ENCODE data around the gene ZSCAN12.

Gene ZSCAN12

DNA sequence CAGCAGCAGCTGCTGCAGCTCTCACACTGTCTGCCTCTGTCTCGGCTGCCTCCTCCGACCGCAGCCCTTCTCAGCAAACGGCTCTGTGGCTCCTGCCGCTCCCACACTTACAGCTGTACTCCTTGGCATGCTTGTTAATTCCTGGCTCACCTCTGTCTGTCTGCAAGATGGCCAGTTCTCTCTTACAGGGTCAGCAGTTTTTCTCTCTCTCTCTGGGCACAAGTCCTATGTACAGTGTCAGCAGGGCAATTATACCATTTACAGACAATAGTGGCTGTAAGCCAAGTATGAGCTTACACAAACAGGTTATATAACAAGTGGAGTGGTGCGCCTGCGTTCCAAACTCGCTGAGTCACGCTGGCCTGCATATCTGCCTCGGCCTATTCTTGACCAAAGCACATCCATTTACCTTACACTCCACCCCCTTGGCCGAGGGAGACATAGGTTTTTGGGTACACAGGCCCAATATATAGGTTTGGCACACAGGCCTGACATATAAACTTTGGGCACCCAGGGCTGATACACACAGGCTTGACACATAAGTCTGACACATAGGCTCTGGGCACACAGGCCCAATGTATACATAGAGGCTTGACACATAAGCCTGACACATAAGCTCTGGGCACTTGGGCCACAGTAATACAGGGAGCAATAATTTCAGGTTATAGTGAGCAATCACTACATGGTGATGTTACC is 45.4 kb downstream of the ZSCAN12 start:
- DNase-seq (ENCODE audit: low spot score) = peak; percentile 20

DNA sequence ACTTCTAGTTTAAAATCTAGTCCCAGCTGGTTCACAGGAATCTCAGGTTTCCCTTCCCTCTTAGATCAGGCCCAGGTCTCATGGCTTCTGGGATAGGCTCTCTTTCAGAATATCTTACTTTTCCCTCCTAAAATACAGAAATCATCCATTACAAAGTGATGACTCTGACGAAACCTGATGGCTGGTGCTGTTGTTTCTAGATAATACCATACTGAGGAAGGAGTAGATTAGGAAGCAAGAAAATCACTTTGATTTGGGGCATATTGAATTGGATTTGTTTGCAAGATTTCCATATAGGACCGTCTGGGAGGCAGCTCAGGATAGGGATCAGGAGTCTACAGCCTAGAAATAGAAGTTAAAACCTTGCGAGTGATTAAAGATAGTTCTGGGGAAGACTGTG is 46.2 kb downstream of the ZSCAN12 start:
- no peak for DNase-seq (ENCODE audit: low spot score)

DNA sequence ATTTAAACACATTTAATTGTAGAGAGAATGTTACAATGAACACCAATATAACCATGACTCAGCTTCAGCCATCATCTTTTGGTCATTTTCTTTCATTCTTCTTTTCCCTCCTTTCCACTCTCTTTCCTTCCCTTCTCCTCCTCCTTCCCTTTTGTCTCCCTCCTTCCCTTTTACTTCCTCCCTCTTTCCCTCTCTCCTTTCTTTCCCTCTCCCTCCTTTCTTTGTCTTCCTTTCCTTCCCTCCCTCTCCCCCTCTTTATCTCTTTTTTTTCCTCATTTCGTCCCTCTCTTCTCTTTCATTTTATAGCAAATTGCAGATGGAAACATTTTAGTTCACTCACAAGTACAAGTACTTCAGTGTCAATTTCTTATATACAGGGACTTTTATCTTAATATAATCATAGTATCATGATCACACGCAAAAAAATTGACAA is 48.0 kb downstream of the ZSCAN12 start:
- no peak for DNase-seq (ENCODE audit: low spot score)

DNA sequence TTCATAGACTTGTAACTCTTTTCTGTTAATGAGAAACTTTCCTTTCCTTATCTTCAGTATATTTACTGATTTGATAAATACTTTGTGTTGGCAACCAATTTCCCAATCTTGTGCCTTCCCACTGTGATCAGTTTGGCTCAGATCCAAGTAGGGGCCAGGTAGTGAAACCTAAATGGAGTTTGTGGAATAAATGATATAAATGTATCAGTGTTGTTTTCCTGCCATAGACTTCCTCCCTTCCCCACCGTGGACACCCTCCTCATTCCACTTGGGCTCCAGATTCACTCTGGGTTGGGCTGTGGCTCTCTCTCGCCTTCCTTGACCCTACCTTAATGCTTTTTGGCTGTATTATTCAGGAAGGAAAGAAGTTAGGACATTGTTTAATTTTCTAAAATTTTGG is 48.5 kb downstream of the ZSCAN12 start:
- DNase-seq (ENCODE audit: low spot score) = no peak

DNA sequence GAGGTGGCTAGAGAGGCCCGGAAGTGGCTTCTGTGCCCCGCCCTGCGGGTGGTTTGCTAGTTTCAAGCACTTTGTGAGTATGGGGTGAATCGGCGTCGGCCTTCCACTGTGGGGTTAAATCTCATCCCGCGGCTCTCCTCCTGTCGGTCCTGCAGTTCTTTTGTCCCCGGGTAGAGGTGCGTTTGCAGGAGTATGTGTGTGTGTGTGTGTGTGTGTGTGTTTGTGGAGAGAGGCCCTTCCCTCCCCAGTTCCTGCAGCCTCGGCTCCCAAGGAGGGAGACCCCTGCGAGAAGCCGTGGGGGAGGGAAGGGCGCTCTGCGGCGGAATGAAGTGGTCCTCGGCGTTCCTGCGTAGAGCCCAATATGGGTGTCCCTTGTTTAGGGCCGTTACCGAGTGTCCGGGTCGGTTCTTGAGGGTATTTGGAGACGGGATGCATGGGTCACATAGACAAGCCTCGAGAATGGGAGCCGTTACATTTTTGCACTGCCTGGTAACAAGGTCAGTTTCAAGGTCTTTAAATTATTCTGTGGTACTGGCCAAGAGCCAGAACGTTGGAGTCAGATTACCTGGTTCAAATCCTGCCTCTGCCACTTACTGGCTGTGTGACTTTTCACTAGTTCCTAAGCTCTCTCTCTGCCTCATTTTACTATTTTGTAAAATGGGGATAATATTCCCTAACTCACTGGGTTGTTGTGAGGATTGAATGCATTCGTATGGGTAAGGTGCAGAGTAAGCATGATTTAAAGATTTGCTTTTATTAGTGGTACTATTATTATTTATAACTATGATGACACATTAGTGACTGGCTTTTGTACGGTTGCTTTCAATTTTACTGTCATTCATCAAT is 49.4 kb downstream of the ZSCAN12 start, which contains the start of gene ZKSCAN3:
Gene ZKSCAN3 (plus strand): TSS at position 56 of the 846 bp plus-strand sequence. CDS start 9,640 bp downstream, outside the sequence.
- peak; percentile 91 for DNase-seq (ENCODE audit: low spot score)

DNA sequence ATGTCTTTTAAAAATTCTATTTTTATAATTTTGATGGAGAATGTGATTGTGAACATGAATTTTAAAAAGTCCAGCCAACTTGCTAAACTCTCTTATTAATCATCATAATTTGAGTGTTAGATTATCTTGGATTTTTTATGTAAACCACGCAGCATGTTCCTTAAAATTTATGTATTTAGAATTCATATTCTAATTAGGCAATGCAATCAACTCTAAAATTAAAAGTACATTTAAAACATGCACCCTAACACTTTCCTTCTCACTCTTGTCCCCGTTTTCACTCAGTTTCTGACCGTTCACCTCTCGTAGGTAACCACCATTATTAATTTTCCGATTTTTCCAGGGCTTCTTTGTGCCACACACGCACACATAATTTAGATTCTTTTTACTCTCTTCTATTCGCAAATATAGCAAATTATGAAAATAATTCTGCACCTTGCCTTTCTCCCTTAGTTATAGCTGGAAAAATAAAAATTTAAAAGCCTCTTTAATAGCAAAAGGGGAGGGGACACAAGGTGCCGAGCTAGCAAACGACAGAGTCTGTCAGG is 50.1 kb downstream of the ZSCAN12 start:
- DNase-seq (ENCODE audit: low spot score) = no peak

DNA sequence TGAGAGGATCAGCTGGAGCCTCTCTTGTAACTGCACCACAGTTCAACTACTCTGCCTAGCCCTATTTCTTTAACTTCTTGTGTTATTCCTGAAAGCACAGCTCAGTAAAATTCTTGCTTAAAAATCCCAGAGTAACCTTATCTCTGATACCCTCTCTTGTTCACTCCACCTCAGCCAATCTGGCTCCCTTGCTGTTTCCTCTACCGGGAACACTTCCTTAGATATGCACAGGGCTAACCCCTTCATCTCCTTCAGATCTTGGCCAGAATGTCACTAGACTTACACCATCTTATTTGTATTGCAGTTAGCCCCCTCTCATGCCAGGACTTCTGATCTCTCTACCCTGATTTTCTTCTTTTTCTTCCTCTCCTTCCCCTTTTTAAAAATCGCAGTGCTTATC is 52.4 kb downstream of the ZSCAN12 start:
- DNase-seq (ENCODE audit: low spot score) = no peak

DNA sequence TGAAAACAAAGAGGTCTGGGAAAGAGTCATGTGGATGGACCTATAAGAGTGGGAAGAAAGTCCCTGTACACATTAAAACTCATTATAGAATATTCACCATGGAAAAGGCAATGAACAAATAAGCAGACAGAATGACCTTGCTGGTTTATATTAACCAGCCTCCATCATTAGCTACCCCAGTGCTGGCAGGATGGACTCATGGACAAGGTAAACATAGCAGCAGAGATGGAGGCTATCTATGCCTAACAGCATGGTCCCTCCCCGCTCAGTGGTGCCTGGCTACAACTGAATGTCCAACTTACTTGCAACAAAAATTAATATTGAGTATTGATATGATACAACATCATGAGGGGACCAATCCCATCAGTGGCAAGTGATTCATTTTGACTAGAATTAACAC is 54.3 kb downstream of the ZSCAN12 start:
- no peak for DNase-seq (ENCODE audit: low spot score)

DNA sequence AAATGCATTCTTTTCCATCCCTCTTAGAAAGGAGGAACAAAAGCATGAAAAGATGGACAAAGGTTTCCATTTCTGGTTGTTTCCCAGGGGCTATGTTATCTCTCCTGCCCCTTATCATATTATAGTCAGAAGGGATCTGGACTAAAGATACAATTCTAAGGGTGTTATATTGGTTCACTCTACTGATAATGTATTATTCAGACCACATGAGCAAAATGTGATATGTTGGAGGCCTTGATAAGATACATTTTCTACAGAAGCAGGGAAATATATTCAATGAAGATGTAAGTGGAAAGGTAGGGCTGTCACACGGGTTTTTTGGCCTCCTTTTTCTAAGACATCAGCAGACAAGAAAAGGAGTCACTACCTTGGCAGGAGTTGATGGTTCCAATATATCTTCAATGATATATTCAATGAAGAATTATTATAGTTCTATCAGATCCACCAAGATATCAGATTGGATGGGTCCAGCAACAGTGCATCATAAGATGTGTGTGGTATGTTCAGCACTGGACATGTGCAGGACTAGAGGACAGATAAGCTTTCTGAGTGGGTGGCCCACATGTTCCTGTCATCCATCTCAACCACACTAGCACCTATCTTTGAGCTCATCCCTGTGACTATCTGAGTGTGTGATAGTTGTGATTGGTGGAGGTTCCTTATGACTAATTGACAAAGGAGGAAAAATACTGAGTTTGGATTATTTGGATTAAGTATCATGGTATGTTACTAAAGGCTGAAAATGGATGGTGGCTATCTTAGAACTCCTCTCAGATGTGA is 55.5 kb downstream of the ZSCAN12 start:
- no peak for DNase-seq (ENCODE audit: low spot score)

DNA sequence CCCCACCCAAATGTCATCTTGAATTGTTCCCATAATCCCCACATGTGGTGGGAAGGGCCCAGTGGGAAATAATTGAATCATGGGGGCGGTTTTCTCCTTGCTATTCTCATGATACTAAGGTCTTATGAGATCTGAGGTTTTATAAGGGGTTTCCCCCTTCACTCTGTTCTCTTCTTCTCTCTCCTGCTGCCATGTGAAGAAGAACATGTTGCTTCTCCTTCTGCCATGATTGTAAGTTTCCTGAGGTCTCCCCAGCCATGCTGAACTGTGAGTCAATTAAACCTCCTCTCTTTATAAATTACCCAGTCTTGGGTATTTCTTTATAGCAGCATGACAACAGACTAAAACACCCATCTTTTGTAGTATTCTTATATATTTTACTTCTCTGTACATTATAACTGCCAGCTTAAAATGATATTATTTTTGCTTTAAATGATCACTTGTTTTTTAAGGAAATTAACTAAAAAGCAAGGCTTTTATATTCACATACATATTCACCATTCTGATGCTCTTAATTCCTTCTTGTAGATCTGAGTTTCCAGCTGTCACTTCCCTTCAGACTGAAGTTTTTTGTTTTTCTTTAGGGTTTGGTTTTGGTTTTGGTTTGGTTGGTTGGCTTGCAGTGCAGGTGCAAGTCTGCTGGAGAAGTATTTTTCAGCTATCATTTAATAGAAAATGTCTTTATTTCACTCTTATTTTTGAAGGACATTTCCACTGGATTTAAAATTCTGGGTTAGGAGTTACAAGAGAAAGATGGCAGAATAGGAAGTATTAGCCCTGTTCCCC is 59.0 kb downstream of the ZSCAN12 start:
- DNase-seq (ENCODE audit: low spot score) = no peak

DNA sequence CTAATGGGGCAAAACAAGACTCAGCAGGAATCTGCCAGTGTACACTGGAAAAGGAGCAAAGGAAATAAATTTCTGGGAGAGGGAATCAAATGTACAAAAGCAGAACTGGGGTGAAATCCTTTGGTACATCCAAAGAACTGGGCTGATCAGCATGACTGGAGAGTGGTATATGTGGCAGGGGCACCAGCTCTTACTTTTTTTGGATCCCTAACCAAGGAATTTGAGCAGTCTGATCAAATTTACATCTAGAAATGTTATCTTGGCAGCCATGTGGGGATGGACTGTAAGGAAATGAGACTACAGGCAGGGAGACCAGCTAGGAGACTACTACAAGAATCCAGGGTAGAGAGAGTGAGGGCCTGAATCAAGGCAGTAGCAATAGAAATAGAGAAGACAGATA is 62.4 kb downstream of the ZSCAN12 start:
- DNase-seq (ENCODE audit: low spot score) = no peak

DNA sequence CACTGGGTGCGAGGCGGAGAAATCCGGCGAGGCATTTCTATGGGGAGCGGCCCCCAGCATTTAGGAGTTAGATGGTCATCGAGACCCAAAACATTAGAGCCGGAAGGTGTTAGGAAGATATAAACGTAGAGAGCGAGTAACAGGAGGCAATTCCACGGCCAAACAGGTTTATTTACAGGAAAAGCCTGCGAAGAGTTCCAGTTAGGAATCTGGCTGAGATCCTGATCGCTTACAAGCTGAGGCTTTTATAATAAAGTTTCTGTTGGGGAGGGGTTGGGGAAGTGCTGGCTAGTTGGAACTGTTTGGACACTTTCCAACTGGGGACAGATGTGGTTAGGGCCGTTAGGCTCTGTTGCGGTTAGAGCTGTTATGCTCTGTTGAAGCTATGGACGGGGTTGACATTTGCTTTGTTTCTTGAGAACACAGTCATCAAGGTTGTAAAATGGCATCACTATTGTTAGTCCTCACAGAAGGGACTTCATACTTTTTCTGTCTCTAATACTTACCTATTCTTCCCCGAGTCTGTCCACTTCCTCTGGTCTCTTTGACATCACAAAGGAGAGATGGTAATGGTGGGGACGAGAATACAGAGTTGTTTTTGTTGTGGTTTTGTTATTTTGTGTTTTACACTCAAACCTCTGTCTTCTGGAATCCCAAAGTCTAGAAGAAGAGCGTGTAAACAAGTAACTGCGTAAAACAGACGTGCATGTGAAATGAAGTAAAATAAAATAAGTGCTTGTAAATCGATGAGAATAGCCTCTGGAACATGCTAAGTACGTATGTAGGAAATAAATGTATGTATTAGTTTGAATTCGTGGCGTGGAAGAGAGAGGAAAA is 63.0 kb downstream of the ZSCAN12 start:
- peak; percentile 61 for DNase-seq (ENCODE audit: low spot score)

DNA sequence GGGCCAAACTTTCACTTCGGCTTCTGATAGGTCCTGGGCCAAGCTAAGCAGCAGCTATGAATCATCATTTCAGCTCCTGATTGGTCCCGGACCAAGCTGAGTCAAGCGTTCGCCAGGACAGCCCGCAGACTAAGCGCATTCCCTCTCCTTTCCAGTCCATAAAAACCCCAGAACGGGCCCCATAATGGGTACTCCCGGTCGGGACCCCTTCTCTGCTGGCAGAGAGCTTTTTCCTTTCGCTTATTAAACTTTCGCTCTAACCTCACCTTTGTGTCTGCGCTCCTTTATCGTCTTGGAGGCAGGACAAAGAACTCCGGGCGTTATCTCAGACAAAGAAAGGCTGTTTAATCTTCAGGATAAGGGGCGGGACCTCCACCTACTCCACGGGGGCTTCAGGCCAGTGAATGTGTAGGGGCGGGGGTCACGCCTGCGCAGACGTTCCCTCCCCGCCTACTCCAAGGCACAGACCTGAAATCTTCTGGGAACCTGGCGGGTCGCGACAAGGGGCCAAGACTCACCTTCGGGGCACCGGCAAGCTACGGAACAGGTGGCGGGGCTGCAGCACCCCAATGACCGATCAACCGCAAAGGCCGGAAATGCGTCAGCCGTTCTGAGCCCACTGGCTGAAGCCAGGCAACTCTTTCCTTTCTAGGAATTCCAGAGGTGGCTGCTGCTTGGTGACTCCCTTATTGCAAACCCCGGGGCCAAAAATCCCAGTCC is 63.8 kb downstream of the ZSCAN12 start, which contains the start of gene ZSCAN31:
Gene ZSCAN31 (minus strand): TSS at position 585 of the 720 bp plus-strand sequence. CDS start 6,465 bp downstream, outside the sequence.
- DNase-seq (ENCODE audit: low spot score) = peak; percentile 68

DNA sequence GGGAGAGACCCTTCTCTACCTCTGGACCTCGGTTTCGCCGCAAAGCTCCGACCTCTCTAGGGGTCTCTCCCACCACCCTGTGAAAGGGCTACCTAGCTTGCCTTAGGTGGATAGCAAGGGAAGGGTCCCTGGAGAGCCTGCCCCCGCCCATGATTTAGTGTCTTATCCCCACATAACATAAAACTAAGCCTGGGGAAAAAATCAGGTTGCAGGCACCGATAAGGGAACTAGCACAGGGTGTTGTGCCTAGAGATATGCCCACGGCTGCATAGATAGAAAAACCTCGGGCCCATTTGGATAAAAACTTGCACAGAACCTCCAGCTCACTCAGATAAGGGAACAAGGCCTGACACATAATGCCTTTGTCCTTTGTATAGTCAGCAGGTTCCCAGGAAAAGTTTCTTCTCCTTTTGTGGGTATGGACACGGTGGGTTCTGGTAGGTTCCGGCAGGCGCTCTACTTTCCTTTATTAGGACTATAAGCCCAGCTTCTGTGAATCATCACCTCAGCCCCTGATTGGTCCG is 64.4 kb downstream of the ZSCAN12 start:
- no peak for DNase-seq (ENCODE audit: low spot score)

DNA sequence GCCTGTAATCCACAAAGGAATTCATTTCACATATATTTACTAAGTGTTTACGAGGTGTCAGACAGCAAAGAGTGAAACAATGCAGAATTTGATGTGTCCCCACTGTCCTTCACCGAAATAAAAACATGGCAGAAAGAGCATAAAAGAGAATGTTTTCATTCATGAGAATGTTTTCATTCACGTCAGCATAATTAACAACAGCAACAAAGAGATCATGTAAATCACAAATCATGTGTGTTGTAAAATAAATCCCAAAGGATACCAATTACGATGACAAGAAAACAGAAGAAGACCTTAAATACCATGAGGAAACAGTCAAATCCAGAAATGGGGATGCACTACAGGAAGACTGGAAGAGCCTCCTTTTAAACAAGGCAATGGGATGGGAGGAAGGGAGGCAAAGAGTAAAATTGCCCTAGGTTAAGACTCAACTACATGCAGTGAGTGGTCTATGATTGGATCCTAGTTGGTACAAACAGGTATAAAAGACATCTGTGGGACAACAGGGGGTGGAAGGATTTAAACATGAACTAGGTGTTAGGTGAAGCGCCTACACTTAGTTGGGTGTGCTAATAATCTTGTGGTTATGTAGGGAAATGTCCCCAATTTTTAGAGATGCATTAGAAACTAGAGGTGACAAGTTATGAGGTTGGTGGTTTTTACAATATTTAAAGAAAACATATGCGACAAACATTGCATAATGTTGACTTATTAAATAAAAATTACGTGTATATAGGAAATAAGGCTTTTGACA is 65.1 kb downstream of the ZSCAN12 start:
- DNase-seq (ENCODE audit: low spot score) = no peak

DNA sequence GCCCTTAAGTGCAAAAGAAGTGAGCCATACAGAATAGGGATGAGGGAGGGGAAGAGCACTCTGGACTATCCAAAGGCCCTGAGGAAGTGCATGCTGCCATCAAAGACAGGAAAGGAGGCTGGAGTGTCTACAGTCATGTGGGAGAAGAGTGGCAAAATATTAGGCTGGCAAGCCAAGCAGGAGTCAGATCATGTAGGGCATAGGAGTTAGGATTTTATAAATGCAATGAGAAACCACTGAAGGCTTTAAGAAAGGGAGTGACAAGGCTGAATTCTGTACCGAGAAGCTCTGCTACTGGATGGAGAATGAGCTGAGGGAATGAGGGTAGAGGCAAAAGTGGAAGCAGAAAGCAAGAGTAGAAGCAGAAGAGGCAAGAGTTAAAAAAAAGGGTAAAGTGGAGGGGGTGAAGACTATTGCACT is 65.9 kb downstream of the ZSCAN12 start:
- DNase-seq (ENCODE audit: low spot score) = no peak

DNA sequence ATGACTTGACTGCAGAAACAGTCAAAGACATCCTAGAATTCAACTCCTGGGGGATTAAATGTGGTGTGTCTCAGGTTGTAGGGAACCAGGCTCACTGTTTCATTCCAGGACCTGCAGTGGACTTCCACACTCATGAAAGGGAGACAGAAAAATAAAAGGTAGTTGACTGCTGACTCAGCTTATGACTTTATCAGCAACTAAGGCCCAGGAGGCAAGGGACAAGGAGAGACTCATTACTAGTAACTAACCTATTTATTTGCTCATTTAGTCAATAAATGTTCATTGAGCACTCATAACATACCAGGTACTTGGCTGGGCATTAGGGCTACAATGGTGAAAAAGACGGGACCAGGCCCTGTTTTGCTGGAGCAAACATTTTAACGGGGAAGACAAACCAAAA is 66.5 kb downstream of the ZSCAN12 start:
- DNase-seq (ENCODE audit: low spot score) = no peak

DNA sequence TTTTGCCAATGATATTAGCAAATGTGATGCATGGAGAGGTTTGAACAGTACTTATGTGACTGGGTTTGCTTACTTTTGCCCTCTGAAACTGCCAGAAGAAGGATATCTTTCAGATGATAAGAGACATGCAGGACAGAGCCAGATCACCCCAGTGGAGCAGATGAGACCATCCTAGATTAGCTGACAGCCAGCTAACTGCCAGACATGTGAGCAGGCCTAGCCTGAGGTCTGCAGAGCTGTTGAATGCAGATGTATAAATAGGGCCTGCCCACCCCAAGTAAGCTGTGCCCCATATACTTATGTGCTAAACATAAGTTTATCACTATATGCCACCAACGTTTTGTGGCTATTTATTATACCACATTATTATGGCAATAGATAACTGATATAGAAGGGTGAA is 69.5 kb downstream of the ZSCAN12 start:
- DNase-seq (ENCODE audit: low spot score) = no peak
